Erythroblast (primary cell): ENCODE data around the gene ZSCAN16.
"Not testable (repeated sequence)": the region's sequence is repeated elsewhere in the genome, so short reads cannot be mapped to it uniquely, and the experiment has no call there.

Experiments
- GATA1 ChIP-seq: IDR thresholded peaks from 2 replicates; pipeline ENCODE4 v1.6.1; 2011; ENCODE audit warnings: low read depth, mild to moderate bottlenecking, control low read depth, low read length, moderate library complexity
- POLR2A ChIP-seq: IDR thresholded peaks from 2 replicates; pipeline ENCODE4 v1.6.1; 2011; ENCODE audit warnings: mild to moderate bottlenecking, low read length

DNA sequence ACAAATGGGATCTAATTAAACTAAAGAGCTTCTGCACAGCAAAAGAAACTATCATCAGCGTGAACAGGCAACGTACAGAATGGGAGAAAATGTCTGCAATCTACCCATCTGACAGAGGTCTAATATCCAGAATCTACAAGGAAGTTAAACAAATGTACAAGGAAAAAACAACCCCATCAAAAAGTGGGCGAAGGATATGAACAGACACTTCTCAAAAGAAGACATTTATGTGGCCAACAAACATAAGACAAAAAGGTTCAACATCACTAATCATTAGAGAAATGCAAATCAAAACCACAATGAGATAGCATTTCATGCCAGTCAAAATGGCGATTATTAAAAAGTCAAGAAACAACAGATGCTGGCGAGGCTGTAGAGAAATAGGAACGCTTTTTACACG, 22.2 kb upstream of the ZSCAN16 start:
- TF ChIP-seq POLR2A, GATA1: not testable (repeated sequence)
